Liver (tissue), 9 donors: ENCODE measurements around the gene NSD1. TPM values are rescaled to one million over a fixed set of nuclear protein-coding genes. Genes with fewer than 3 reads are reported as not detected.

Experiments
- DNase-seq: peaks from one replicate; pipeline ENCODE4 v3.0.0-alpha.2; 2017; ENCODE audit warnings: low spot score
- H3K27ac ChIP-seq, 2 donors: one replicate each; pipeline ENCODE4 v1.7.0; 2013; ENCODE audit warnings: inconsistent platforms in 2 of 2, low read length in 2 of 2, control low read depth in 1 of 2, low read depth in 1 of 2, mild to moderate bottlenecking in 1 of 2
- H3K27me3 ChIP-seq, 4 donors: one replicate each; pipeline versions ENCODE4 v1.6.1 to v1.7.0; 2013; ENCODE audit warnings: low read length in 3 of 4, inconsistent platforms in 1 of 4, mild to moderate bottlenecking in 1 of 4, moderate library complexity in 1 of 4; ENCODE audit not compliant: control insufficient read depth in 4 of 4, insufficient read depth in 4 of 4
- H3K36me3 ChIP-seq, 4 donors: one replicate each; pipeline versions ENCODE4 v1.6.1 to v1.7.0; 2013; ENCODE audit warnings: low read length in 3 of 4, mild to moderate bottlenecking in 3 of 4, low read depth in 1 of 4, moderate library complexity in 1 of 4; ENCODE audit not compliant: control insufficient read depth in 4 of 4, insufficient read depth in 3 of 4
- H3K4me1 ChIP-seq, 4 donors: one replicate each; pipeline versions ENCODE4 v1.6.1 to v1.7.0; 2013; ENCODE audit warnings: low read length in 3 of 4, mild to moderate bottlenecking in 3 of 4, moderate library complexity in 1 of 4; ENCODE audit not compliant: control insufficient read depth in 4 of 4, insufficient read depth in 4 of 4
- H3K4me3 ChIP-seq, 3 donors: one replicate each; pipeline versions ENCODE4 v1.6.1 to v1.7.0; 2013; ENCODE audit warnings: low read length in 3 of 3, control low read depth in 1 of 3, low read depth in 1 of 3, mild to moderate bottlenecking in 1 of 3
- H3K9ac ChIP-seq, 2 donors: one replicate each; pipeline ENCODE4 v1.7.0; 2013; ENCODE audit warnings: low read length in 2 of 2, mild to moderate bottlenecking in 2 of 2, moderate library complexity in 2 of 2, control low read depth in 1 of 2, low read depth in 1 of 2
- H3K9me3 ChIP-seq, 4 donors: one replicate each; pipeline versions ENCODE4 v1.6.1 to v1.7.0; 2013; ENCODE audit warnings: low read length in 3 of 4; ENCODE audit not compliant: control insufficient read depth in 4 of 4
- EGR1 ChIP-seq, 2 donors: IDR thresholded peaks; 2 replicates each; pipeline ENCODE4 v1.6.1; 2016 to 2018; ENCODE audit warnings: antibody characterized with exemption in 2 of 2, low read depth in 2 of 2
- FOXA2 ChIP-seq: IDR thresholded peaks from 2 replicates; pipeline ENCODE4 v1.6.1; 2016; ENCODE audit warnings: antibody characterized with exemption
- GABPA ChIP-seq, 2 donors: IDR thresholded peaks in 1 of 2; conservative IDR thresholded peaks in 1 of 2; 2 replicates each; pipeline ENCODE4 v1.6.1; 2016; ENCODE audit warnings: antibody characterized with exemption in 2 of 2, mild to moderate bottlenecking in 1 of 2, moderate library complexity in 1 of 2
- HNF4A ChIP-seq, 2 donors: conservative IDR thresholded peaks; 2 replicates each; pipeline ENCODE4 v1.6.1; 2016; ENCODE audit warnings: antibody characterized with exemption in 2 of 2, mild to moderate bottlenecking in 2 of 2
- HNF4G ChIP-seq: IDR thresholded peaks from 2 replicates; pipeline ENCODE4 v1.6.1; 2016; ENCODE audit warnings: antibody characterized with exemption
- JUND ChIP-seq, 2 donors: IDR thresholded peaks; 2 replicates each; pipeline ENCODE4 v1.6.1; 2016; ENCODE audit warnings: antibody characterized with exemption in 2 of 2
- NR2F2 ChIP-seq: IDR thresholded peaks from 2 replicates; pipeline ENCODE4 v1.6.1; 2016; ENCODE audit warnings: antibody characterized with exemption
- RAD21 ChIP-seq, 2 donors: IDR thresholded peaks; 2 replicates each; pipeline ENCODE4 v1.6.1; 2016; ENCODE audit warnings: antibody characterized with exemption in 2 of 2, mild to moderate bottlenecking in 2 of 2
- RXRA ChIP-seq, 2 donors: IDR thresholded peaks; 2 replicates each; pipeline ENCODE4 v1.6.1; 2017 to 2018; ENCODE audit warnings: antibody characterized with exemption in 2 of 2, mild to moderate bottlenecking in 1 of 2
- SP1 ChIP-seq: IDR thresholded peaks from 2 replicates; pipeline ENCODE4 v1.6.1; 2018; ENCODE audit warnings: antibody characterized with exemption, mild to moderate bottlenecking
- TAF1 ChIP-seq: conservative IDR thresholded peaks from 2 replicates; pipeline ENCODE4 v1.6.1; 2016; ENCODE audit warnings: antibody characterized with exemption, mild to moderate bottlenecking
- YY1 ChIP-seq: IDR thresholded peaks from 2 replicates; pipeline ENCODE4 v1.6.1; 2016; ENCODE audit warnings: antibody characterized with exemption, mild to moderate bottlenecking
- WGBS: extraction: QIAGEN DNeasy Blood & Tissue Kit; methylation state at CpG from one replicate; pipeline ENCODE4 v1.1.7; 2013; 5-methylcytosine and 5-hydroxymethylcytosine counted together
- polyA plus RNA-seq, 2 donors: library from polyadenylated mRNA; stranded (reverse) in 1 of 2; unstranded in 1 of 2; fragments of 200-250 nt in 1 of 2; fragments of >200 nt in 1 of 2; fragmentation: Nextera tagmentation in 1 of 2; extraction: Ambion mirVana in 1 of 2; gene quantifications; one replicate each; pipeline versions ENCODE4 v1.2.1 to v1.2.3, GENCODE V29; 2013 to 2015
- total RNA-seq, 2 donors: library from RNA; depleted of rRNA; stranded (reverse); fragments of >200 nt; gene quantifications; one replicate each; pipeline ENCODE4 v1.2.3, GENCODE V29; 2014
- TF ChIP-seq, protein P1 (sequence below): IDR thresholded peaks from 2 replicates; pipeline ENCODE4 v1.6.1; 2016; ENCODE audit warnings: antibody characterized with exemption
- TF ChIP-seq, protein P2 (sequence below): fragments of 150-350 bp; IDR thresholded peaks from 2 replicates; pipeline ENCODE4 v1.5.1; 2017; ENCODE audit warnings: improper control_type of control experiment, low read depth, low read length; ENCODE audit not compliant: missing input control
- TF ChIP-seq, protein P3 (sequence below): IDR thresholded peaks from 2 replicates; pipeline ENCODE4 v1.6.1; 2016; ENCODE audit warnings: antibody characterized with exemption
- TF ChIP-seq, protein P4 (sequence below): IDR thresholded peaks from 2 replicates; pipeline ENCODE4 v1.6.1; 2016; ENCODE audit warnings: antibody characterized with exemption, mild to moderate bottlenecking
- donor health status: healthy.
- donor health status: healthy.
- donor health status: healthy.
- donor health status: healthy.
- donor health status: healthy.

The NSD1 gene
- total and polyA plus RNA-seq, 4 donors: 5.3 to 34.1 (median 19.3) TPM

DNA sequence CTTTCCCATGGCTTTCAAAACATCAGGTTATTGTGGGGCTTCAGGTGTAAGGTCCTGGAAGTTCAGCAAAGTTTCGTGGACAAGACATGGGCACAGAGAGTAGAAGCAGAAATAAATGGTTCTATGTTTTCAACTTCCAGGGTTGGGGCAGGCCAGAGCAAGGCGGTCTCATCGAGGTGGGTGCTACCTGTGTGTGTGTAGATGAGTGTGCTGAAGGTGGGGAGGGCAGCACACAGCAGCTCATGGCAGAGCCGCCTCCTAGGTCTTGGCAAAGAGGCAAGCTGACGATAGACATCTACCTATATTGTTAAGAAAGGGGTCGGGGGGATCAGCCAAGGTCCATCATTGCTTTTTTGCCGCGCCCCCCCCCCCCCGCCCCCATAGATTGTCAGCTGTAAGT lies 166.1 kb downstream of the NSD1 start:
- H3K4me3 ChIP-seq: no peak overlapping the region

DNA sequence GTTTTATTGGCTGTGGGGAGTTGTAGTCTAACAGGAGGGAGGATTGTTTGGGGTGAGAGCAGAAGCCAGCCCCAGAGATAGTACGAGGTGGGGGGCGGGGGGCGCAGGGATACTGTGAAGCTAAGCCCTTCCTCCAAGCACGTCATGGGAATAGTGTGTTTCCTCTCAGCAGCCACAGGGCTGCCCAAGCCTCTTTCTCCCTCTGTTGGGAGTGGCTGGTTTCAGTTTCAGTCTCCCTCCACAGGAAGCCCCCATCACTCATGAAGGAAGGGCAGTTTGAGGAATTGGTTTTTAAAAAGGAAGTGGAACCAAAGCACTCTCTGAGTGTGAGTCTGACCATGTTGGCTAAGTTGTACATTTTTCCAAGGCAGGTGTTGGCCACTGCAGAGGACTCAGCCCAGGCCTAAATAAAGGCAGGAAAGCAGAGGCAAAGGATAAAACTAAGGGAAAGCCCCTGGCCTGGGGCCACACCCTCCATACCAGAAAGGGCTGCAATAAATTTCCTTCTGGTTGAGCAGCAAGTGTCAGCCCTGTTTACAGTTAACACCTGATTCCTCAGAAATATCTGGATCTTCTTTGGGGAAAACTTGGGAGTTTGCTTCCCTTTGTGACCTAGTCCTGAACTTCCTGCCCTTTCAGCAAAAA lies 166.8 kb downstream of the NSD1 start:
- peak overlapping the region; percentile 84 to 89 for H3K27ac ChIP-seq
- H3K36me3 ChIP-seq: peaks cover 0 to 10% (median 7%) of the 10 kb centered on the region in 4 donors
- H3K4me3 ChIP-seq: no peak overlapping the region
- WGBS: 56% methylated on average over 4 of the region's 4 CpGs
- no peak for TF ChIP-seq HNF4A (conservative IDR thresholded peaks at IDR 0.05)
- peak; percentile 35 for TF ChIP-seq SP1
- TF ChIP-seq GABPA (IDR thresholded peaks at IDR 0.05 in 1 of 2, conservative IDR thresholded peaks at IDR 0.05 in 1 of 2): no peak
- TF ChIP-seq, protein P1, sequence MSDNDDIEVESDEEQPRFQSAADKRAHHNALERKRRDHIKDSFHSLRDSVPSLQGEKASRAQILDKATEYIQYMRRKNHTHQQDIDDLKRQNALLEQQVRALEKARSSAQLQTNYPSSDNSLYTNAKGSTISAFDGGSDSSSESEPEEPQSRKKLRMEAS: peak; percentile 58
- TF ChIP-seq FOXA2: no peak
- TF ChIP-seq YY1: peak; percentile 17
- peak in 1 of 2 donors; percentile 11 for TF ChIP-seq RAD21 (IDR thresholded peaks at IDR 0.05)
- no peak for TF ChIP-seq EGR1 (IDR thresholded peaks at IDR 0.05; ENCODE audit: low read depth in 2 of 2)
- no peak for TF ChIP-seq JUND (IDR thresholded peaks at IDR 0.05)
- peaks cover 13 to 37% (median 29%) of the 10 kb centered on the region in 4 donors for H3K4me1 ChIP-seq
- H3K9me3 ChIP-seq: no peaks in the 10 kb centered on the region
- no peaks in the 10 kb centered on the region for H3K27me3 ChIP-seq
- DNase-seq: no peak
- no peak overlapping the region for H3K9ac ChIP-seq

More for the DNA sequence above, 166.1 kb downstream of the NSD1 start:
- Histone ChIP-seq H3K4me1 (peaks cover 10 to 31% (median 24%) of the 10 kb centered on the region in 4 donors), H3K9me3 (no peaks in the 10 kb centered on the region), H3K9ac (no peak overlapping the region), H3K27ac (peak overlapping the region in 1 of 2 donors; percentile 26), H3K36me3 (peaks cover 2 to 16% (median 12%) of the 10 kb centered on the region in 4 donors), H3K27me3 (no peaks in the 10 kb centered on the region)
- TF ChIP-seq TAF1: no peak
- no peak for TF ChIP-seq FOXA2
- TF ChIP-seq, protein P2, sequence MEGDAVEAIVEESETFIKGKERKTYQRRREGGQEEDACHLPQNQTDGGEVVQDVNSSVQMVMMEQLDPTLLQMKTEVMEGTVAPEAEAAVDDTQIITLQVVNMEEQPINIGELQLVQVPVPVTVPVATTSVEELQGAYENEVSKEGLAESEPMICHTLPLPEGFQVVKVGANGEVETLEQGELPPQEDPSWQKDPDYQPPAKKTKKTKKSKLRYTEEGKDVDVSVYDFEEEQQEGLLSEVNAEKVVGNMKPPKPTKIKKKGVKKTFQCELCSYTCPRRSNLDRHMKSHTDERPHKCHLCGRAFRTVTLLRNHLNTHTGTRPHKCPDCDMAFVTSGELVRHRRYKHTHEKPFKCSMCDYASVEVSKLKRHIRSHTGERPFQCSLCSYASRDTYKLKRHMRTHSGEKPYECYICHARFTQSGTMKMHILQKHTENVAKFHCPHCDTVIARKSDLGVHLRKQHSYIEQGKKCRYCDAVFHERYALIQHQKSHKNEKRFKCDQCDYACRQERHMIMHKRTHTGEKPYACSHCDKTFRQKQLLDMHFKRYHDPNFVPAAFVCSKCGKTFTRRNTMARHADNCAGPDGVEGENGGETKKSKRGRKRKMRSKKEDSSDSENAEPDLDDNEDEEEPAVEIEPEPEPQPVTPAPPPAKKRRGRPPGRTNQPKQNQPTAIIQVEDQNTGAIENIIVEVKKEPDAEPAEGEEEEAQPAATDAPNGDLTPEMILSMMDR: no peak
- no peak for TF ChIP-seq RXRA (IDR thresholded peaks at IDR 0.05)
- TF ChIP-seq, protein P1: no peak
- TF ChIP-seq, protein P3, sequence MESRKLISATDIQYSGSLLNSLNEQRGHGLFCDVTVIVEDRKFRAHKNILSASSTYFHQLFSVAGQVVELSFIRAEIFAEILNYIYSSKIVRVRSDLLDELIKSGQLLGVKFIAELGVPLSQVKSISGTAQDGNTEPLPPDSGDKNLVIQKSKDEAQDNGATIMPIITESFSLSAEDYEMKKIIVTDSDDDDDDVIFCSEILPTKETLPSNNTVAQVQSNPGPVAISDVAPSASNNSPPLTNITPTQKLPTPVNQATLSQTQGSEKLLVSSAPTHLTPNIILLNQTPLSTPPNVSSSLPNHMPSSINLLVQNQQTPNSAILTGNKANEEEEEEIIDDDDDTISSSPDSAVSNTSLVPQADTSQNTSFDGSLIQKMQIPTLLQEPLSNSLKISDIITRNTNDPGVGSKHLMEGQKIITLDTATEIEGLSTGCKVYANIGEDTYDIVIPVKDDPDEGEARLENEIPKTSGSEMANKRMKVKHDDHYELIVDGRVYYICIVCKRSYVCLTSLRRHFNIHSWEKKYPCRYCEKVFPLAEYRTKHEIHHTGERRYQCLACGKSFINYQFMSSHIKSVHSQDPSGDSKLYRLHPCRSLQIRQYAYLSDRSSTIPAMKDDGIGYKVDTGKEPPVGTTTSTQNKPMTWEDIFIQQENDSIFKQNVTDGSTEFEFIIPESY: no peak
- no peak for TF ChIP-seq SP1
- no peak for TF ChIP-seq HNF4A (conservative IDR thresholded peaks at IDR 0.05)
- no peak for TF ChIP-seq NR2F2
- no peak for TF ChIP-seq GABPA (IDR thresholded peaks at IDR 0.05 in 1 of 2, conservative IDR thresholded peaks at IDR 0.05 in 1 of 2)
- no peak for TF ChIP-seq HNF4G
- TF ChIP-seq, protein P4, sequence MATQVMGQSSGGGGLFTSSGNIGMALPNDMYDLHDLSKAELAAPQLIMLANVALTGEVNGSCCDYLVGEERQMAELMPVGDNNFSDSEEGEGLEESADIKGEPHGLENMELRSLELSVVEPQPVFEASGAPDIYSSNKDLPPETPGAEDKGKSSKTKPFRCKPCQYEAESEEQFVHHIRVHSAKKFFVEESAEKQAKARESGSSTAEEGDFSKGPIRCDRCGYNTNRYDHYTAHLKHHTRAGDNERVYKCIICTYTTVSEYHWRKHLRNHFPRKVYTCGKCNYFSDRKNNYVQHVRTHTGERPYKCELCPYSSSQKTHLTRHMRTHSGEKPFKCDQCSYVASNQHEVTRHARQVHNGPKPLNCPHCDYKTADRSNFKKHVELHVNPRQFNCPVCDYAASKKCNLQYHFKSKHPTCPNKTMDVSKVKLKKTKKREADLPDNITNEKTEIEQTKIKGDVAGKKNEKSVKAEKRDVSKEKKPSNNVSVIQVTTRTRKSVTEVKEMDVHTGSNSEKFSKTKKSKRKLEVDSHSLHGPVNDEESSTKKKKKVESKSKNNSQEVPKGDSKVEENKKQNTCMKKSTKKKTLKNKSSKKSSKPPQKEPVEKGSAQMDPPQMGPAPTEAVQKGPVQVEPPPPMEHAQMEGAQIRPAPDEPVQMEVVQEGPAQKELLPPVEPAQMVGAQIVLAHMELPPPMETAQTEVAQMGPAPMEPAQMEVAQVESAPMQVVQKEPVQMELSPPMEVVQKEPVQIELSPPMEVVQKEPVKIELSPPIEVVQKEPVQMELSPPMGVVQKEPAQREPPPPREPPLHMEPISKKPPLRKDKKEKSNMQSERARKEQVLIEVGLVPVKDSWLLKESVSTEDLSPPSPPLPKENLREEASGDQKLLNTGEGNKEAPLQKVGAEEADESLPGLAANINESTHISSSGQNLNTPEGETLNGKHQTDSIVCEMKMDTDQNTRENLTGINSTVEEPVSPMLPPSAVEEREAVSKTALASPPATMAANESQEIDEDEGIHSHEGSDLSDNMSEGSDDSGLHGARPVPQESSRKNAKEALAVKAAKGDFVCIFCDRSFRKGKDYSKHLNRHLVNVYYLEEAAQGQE: no peak
- WGBS: 79% methylated on average over 9 of the region's 9 CpGs
- no peak for DNase-seq
